ENCODE data around the gene LRP1B. TPM values are rescaled to one million over a fixed set of nuclear protein-coding genes. Genes with fewer than 3 reads are reported as not detected.
A peak's percentile ranks its signal among the peaks of the same experiment; 100 is the strongest.

The LRP1B gene
- total RNA-seq, 1 donor from 2014 or later: 0.38 TPM

GRCh38 chr2:141423124-141423523 is 707.7 kb downstream of the LRP1B start:
- H3K27me3 ChIP-seq (ENCODE audit: control insufficient read depth, insufficient read depth, low read length): no peaks in the 10 kb centered on the region
- H3K36me3 ChIP-seq (ENCODE audit: control insufficient read depth, insufficient read depth, low read length): no peaks in the 10 kb centered on the region
- DNase-seq (ENCODE audit: low read depth): no peak
- no peak for TF ChIP-seq CTCF (IDR thresholded peaks at IDR 0.05; ENCODE audit: insufficient read depth, low read length, poor library complexity, severe bottlenecking)
- H3K4me3 ChIP-seq (ENCODE audit: low read depth, low read length): no peak overlapping the region

- H3K36me3 ChIP-seq (ENCODE audit: control insufficient read depth, insufficient read depth, low read length): no peaks in the 10 kb centered on the region
- DNase-seq (ENCODE audit: low read depth): no peak
- H3K4me3 ChIP-seq (ENCODE audit: low read depth, low read length): no peak overlapping the region
- no peak for TF ChIP-seq CTCF (IDR thresholded peaks at IDR 0.05; ENCODE audit: insufficient read depth, low read length, poor library complexity, severe bottlenecking)
- no peaks in the 10 kb centered on the region for H3K27me3 ChIP-seq (ENCODE audit: control insufficient read depth, insufficient read depth, low read length)
Measured at GRCh38 chr2:141417246-141417797, 713.5 kb downstream of the LRP1B start.

GRCh38 chr2:141411419-141411818 is 719.4 kb downstream of the LRP1B start:
- no peak for DNase-seq (ENCODE audit: low read depth)
- Histone ChIP-seq H3K27me3 (ENCODE audit: control insufficient read depth, insufficient read depth, low read length) (no peaks in the 10 kb centered on the region), H3K36me3 (ENCODE audit: control insufficient read depth, insufficient read depth, low read length) (no peaks in the 10 kb centered on the region), H3K4me3 (ENCODE audit: low read depth, low read length) (no peak overlapping the region)
- no peak for TF ChIP-seq CTCF (IDR thresholded peaks at IDR 0.05; ENCODE audit: insufficient read depth, low read length, poor library complexity, severe bottlenecking)

GRCh38 chr2:141399270-141399669 is 731.5 kb downstream of the LRP1B start:
- no peak for DNase-seq (ENCODE audit: low read depth)
- Histone ChIP-seq H3K27me3 (ENCODE audit: control insufficient read depth, insufficient read depth, low read length) (no peaks in the 10 kb centered on the region), H3K4me3 (ENCODE audit: low read depth, low read length) (no peak overlapping the region), H3K36me3 (ENCODE audit: control insufficient read depth, insufficient read depth, low read length) (no peaks in the 10 kb centered on the region)
- TF ChIP-seq CTCF (IDR thresholded peaks at IDR 0.05; ENCODE audit: insufficient read depth, low read length, poor library complexity, severe bottlenecking): peak; percentile 57

GRCh38 chr2:141393214-141393545 is 737.6 kb downstream of the LRP1B start:
- H3K36me3 ChIP-seq (ENCODE audit: control insufficient read depth, insufficient read depth, low read length): no peaks in the 10 kb centered on the region
- no peaks in the 10 kb centered on the region for H3K27me3 ChIP-seq (ENCODE audit: control insufficient read depth, insufficient read depth, low read length)
- no peak for DNase-seq (ENCODE audit: low read depth)

More at GRCh38 chr2:141393214-141393545, 737.6 kb downstream of the LRP1B start:
- no peak for TF ChIP-seq CTCF (IDR thresholded peaks at IDR 0.05; ENCODE audit: insufficient read depth, low read length, poor library complexity, severe bottlenecking)
- no peak overlapping the region for H3K4me3 ChIP-seq (ENCODE audit: low read depth, low read length)

All from kidney epithelial cell (primary cell).